Thymus (tissue), 14 donors: ENCODE measurements around the gene C14orf39. TPM values are rescaled to one million over a fixed set of nuclear protein-coding genes. Genes with fewer than 3 reads are reported as not detected.

Source experiments
- DNase-seq, 9 donors: peaks; one replicate each; pipeline ENCODE4 v3.0.0-alpha.2; 2013; ENCODE audit warnings: low spot score in 9 of 9, low read depth in 6 of 9, missing footprints in 1 of 9
- H3K27ac ChIP-seq, 2 donors: one replicate each; pipeline ENCODE4 v1.5.1; 2013; ENCODE audit warnings: control low read depth in 1 of 2, low read depth in 1 of 2, low read length in 1 of 2, mild to moderate bottlenecking in 1 of 2, moderate library complexity in 1 of 2
- H3K27me3 ChIP-seq, 2 donors: one replicate each; pipeline ENCODE4 v1.5.1; 2013; ENCODE audit warnings: low read length in 1 of 2; ENCODE audit not compliant: control insufficient read depth in 2 of 2, insufficient read depth in 1 of 2
- H3K36me3 ChIP-seq, 2 donors: one replicate each; pipeline ENCODE4 v1.5.1; 2013; ENCODE audit warnings: low read length in 1 of 2, mild to moderate bottlenecking in 1 of 2, moderate library complexity in 1 of 2; ENCODE audit not compliant: control insufficient read depth in 2 of 2, insufficient read depth in 2 of 2
- H3K4me1 ChIP-seq, 2 donors: one replicate each; pipeline ENCODE4 v1.5.1; 2013; ENCODE audit warnings: low read length in 2 of 2; ENCODE audit not compliant: control insufficient read depth in 2 of 2, insufficient read depth in 2 of 2
- H3K4me3 ChIP-seq, 2 donors: one replicate each; pipeline ENCODE4 v1.5.1; 2013; ENCODE audit warnings: low read length in 2 of 2, control low read depth in 1 of 2, mild to moderate bottlenecking in 1 of 2
- H3K9me3 ChIP-seq, 2 donors: one replicate each; pipeline ENCODE4 v1.5.1; 2013; ENCODE audit warnings: low read length in 1 of 2, mild to moderate bottlenecking in 1 of 2; ENCODE audit not compliant: control insufficient read depth in 2 of 2, insufficient read depth in 1 of 2
- WGBS: extraction: QIAGEN DNeasy Blood & Tissue Kit; methylation state at CpG from one replicate; pipeline ENCODE4 v1.1.7; 2013; 5-methylcytosine and 5-hydroxymethylcytosine counted together
- long read RNA-seq, 10 donors: transcript quantifications; one replicate each; lab custom pipeline, GENCODE V29; 2026
- polyA plus RNA-seq: library from polyadenylated mRNA; stranded (reverse); fragments of 200-250 nt; gene quantifications from one replicate; pipeline ENCODE4 v1.2.3, GENCODE V29; 2013
- total RNA-seq: library from RNA; stranded (reverse); fragments of 120-200 nt; gene quantifications from one replicate; pipeline ENCODE4 v1.2.4, GENCODE V29; 2013
- donor health status: healthy.

C14orf39 gene
- 0.24 TPM for total RNA-seq
- polyA plus RNA-seq = 0.66 TPM
- long read RNA-seq, donor 1 = 0 reads
- long read RNA-seq, donor 2 = 0 reads
- long read RNA-seq, donor 3 = 0 reads
- long read RNA-seq, donor 4 = 0 reads
- long read RNA-seq, donor 5, partial matches to known transcripts = 11 of 11 reads
- long read RNA-seq, donor 5, other reads (novel, unspliced or antisense) = 0 of 11 reads
- long read RNA-seq, donor 6 = 0 reads
- long read RNA-seq, donor 7 = 0 reads
- long read RNA-seq, donor 8 = 0 reads
- long read RNA-seq, donor 9 = 0 reads
- long read RNA-seq, donor 10, partial matches to known transcripts = 27 of 27 reads
- long read RNA-seq, donor 10, other reads (novel, unspliced or antisense) = 0 of 27 reads

DNA sequence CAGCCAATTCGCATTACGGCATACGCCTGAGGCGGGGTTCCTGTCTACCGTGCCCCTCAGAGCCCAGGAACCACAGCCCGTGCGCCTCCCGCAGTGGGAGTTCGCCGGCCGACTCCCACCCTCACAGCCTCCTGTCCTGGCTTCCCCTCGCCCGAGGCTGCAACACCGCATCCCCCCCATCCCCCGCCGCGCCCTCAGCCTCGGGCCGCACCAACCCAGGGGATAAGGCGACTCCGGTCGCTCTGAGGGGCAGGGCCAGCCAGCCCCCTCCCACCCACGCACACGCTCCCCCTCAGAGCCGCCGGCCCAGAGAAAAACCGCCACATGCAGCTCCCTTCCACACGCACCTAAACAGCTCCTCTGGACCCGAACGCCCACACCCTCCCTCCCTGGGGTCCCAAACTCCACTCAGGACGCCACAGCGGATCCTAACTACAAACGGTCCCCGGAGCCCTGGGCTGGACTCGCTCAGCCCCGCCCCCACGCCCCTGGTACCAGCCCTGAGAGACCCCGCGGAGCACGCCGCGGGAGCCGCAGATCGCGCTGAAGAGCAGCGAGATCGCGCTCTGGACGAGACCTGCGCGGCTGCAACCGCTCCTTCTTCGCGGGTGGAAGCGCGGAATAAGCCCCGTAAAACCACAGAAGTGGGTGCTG is at the start of gene C14orf39:
Gene C14orf39, minus strand, starts transcription at position 466 of the 654 bp plus-strand sequence. CDS start 985 bp downstream, outside the sequence.
- peak in 3 of 9 donors; percentile 20 to 35 (median 25) for DNase-seq
- WGBS = 3% methylated on average over 57 of the region's 57 CpGs
- Histone ChIP-seq H3K36me3 (no peaks in the 10 kb centered on the region), H3K4me3 (peak within 1 kb of the TSS; percentile 17 to 23), H3K9me3 (no peaks in the 10 kb centered on the region), H3K27ac (no peak within 1 kb of the TSS), H3K27me3 (peaks cover 16 to 34% of the 10 kb centered on the region in 2 donors), H3K4me1 (peaks cover 0 to 2% of the 10 kb centered on the region in 2 donors)

DNA sequence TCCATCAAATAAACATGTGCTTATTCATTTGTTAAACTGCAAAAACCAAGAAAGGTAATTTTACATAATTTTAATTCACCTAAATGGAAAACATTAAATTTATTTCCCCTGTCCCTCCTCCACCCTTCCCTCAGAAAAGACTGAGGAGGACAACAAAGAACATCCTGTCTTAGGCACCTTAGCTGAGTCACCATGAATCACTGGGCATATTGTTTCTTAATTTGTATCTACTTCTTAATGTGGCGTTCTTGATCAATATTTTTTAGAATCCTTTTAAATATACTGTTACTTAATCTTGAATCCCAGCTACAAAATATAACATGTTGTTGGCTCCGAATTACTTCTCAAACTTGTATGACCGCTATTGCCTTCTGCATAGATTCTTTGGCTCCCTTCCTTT is 46.6 kb upstream of the C14orf39 start:
- 65% methylated on average over 3 of the region's 3 CpGs for WGBS
- no peak for DNase-seq
- Histone ChIP-seq H3K27ac (no peak overlapping the region), H3K4me1 (no peaks in the 10 kb centered on the region), H3K9me3 (no peaks in the 10 kb centered on the region), H3K27me3 (no peaks in the 10 kb centered on the region), H3K36me3 (no peaks in the 10 kb centered on the region), H3K4me3 (no peak overlapping the region)

DNA sequence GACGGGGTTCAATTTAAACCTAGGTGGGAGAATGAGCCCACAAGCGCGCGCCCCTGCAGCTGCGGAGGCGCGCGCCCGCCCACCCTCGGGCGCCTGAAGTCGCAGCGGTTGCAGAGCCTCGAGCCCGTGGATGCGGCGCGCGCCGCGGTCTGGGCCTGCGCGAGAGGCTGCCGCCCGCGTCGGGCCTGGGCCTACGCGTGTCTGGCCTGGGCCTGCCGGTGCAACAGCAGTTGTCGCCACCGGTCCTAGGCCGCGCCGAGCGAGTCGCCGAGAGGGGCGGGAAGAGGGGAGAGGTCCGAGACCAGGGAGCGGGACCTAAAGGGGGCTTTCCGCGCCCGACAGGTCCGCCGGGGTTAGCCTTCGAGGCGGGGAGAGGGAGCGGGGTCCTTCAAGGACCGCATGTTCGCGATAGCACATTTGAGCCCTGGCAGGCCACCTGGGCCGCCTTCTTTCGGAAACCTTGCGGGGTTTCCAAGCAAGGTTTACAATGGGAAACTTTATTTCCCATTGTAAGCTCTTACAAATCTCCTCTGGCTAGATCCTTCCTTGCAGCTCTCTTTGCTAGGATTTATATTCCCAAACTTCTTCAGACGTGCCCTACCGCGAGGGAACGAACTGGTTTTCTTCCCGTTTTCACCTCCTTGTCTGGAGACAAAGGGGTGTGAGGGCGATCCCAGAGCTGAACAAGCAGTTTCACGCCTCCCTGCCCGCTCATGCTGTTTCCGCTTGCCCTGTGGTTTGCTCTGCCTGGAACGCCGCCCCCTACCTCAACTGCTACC is 29.8 kb upstream of the C14orf39 start:
- Histone ChIP-seq H3K4me1 (peaks cover 9 to 10% of the 10 kb centered on the region in 2 donors), H3K36me3 (no peaks in the 10 kb centered on the region), H3K9me3 (no peaks in the 10 kb centered on the region), H3K27ac (no peak overlapping the region), H3K4me3 (peak overlapping the region in 1 of 2 donors; percentile 31), H3K27me3 (peaks cover 65 to 80% of the 10 kb centered on the region in 2 donors)
- peak in 1 of 9 donors; percentile 10 for DNase-seq
- WGBS = 7% methylated on average over 66 of the region's 66 CpGs

DNA sequence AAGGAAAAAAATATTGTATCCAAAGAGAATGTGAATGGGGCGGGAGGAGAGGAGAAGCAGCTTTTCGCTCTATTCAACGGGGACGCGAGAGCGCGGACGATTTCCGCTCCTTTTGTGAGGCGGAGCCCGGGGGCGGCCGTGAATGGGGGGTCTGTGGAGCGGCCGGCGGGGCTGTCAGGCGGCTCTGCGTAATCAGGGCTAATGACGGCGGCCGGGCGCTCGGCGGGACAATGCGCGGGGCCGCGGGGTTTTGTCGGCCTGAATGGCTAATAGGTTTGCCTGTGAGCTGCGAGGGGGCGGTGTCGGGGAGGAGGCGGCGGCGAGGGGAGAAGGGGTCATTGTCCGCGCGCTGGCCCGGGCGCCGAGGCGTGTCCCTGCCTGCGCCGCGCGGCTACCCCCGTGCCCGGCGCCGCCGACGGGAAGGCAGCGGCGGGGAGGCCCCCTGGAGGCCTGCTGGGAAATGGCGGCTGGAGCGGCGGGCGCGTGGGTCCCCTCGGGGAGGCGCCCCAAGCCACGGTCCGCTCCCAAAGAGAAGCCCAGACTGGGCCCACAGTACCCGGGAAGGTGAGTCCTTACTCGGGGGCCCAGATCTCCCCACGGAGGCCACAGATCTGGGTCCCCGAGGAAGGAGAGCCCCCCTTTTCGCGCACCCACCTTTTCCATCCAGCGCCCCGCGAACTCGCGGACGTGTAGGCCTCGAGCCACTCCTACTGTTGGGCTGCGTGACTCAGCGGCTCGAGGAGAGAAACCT is 29.1 kb upstream of the C14orf39 start:
- peaks cover 71 to 88% of the 10 kb centered on the region in 2 donors for H3K27me3 ChIP-seq
- peak overlapping the region in 1 of 2 donors; percentile 31 for H3K4me3 ChIP-seq
- DNase-seq = peak in 1 of 9 donors; percentile 9
- H3K36me3 ChIP-seq = no peaks in the 10 kb centered on the region
- peaks cover 9 to 10% of the 10 kb centered on the region in 2 donors for H3K4me1 ChIP-seq
- no peaks in the 10 kb centered on the region for H3K9me3 ChIP-seq
- WGBS = 4% methylated on average over 79 of the region's 79 CpGs
- H3K27ac ChIP-seq = no peak overlapping the region

GRCh38 chr14:60514378-60514740 is 28.5 kb upstream of the C14orf39 start:
- Histone ChIP-seq H3K36me3 (no peaks in the 10 kb centered on the region), H3K27ac (no peak overlapping the region), H3K4me1 (peaks cover 9 to 10% of the 10 kb centered on the region in 2 donors), H3K9me3 (peaks cover 0 to 2% of the 10 kb centered on the region in 2 donors), H3K4me3 (peak overlapping the region in 1 of 2 donors; percentile 31), H3K27me3 (peaks cover 77 to 94% of the 10 kb centered on the region in 2 donors)
- DNase-seq = no peak
- WGBS = 9% methylated on average over 10 of the region's 10 CpGs

GRCh38 chr14:60512973-60513571 is 27.2 kb upstream of the C14orf39 start:
- H3K4me1 ChIP-seq = peaks cover 9 to 18% of the 10 kb centered on the region in 2 donors
- no peak for DNase-seq
- 8% methylated on average over 7 of the region's 7 CpGs for WGBS

GRCh38 chr14:60512126-60512525 is 26.3 kb upstream of the C14orf39 start:
- H3K9me3 ChIP-seq = peaks cover 4 to 7% of the 10 kb centered on the region in 2 donors
- H3K36me3 ChIP-seq = no peaks in the 10 kb centered on the region
- DNase-seq = no peak
- peaks cover 9 to 18% of the 10 kb centered on the region in 2 donors for H3K4me1 ChIP-seq
- WGBS = 14% methylated on average over 2 of the region's 2 CpGs
- H3K4me3 ChIP-seq = no peak overlapping the region
- H3K27ac ChIP-seq = no peak overlapping the region
- H3K27me3 ChIP-seq = peaks cover 89 to 98% of the 10 kb centered on the region in 2 donors

More at GRCh38 chr14:60512973-60513571, 27.2 kb upstream of the C14orf39 start:
- H3K27ac ChIP-seq = no peak overlapping the region
- peaks cover 83 to 97% of the 10 kb centered on the region in 2 donors for H3K27me3 ChIP-seq
- no peak overlapping the region for H3K4me3 ChIP-seq
- H3K36me3 ChIP-seq = no peaks in the 10 kb centered on the region
- H3K9me3 ChIP-seq = peaks cover 4 to 7% of the 10 kb centered on the region in 2 donors

DNA sequence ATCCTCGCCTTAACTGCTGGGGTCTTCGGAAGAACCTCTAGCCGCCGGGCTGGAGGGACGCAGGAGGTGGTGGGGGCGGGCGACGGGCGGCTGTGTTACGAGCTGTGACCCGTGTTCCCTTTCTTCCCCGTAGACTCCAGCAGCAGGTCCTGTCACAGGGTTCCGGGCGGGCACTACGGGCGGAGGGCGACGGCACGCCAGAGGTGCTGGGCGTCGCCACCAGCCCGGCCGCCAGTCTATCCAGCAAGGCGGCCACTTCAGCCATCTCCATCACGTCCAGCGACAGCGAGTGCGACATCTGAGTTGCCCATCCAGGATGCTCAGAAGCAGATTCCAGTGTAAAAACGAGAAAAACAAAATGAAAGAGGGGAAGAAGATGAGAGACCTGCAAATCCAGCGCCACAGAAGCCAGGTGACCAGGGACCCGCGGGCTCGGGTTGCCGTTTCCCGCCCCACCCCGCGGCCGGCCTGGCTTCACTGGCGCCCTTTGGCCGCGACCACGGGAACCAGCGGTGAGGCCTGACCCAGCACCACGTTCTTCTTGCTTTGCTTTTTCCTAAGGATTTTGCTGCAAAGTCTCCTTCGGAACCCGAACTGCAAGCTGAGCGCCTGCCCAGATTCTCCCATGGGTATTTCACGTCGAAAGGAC is 25.2 kb upstream of the C14orf39 start:
- Histone ChIP-seq H3K27me3 (peaks cover 94 to 99% of the 10 kb centered on the region in 2 donors), H3K36me3 (no peaks in the 10 kb centered on the region), H3K4me3 (no peak overlapping the region), H3K9me3 (peaks cover 4 to 7% of the 10 kb centered on the region in 2 donors), H3K27ac (no peak overlapping the region), H3K4me1 (peaks cover 9 to 21% of the 10 kb centered on the region in 2 donors)
- 7% methylated on average over 49 of the region's 49 CpGs for WGBS
- no peak for DNase-seq
